ENCODE data around the gene LTBP1.

GRCh38 chr2:33230842-33231241, 284.1 kb downstream of the LTBP1 start:
- TF ChIP-seq, protein P1, sequence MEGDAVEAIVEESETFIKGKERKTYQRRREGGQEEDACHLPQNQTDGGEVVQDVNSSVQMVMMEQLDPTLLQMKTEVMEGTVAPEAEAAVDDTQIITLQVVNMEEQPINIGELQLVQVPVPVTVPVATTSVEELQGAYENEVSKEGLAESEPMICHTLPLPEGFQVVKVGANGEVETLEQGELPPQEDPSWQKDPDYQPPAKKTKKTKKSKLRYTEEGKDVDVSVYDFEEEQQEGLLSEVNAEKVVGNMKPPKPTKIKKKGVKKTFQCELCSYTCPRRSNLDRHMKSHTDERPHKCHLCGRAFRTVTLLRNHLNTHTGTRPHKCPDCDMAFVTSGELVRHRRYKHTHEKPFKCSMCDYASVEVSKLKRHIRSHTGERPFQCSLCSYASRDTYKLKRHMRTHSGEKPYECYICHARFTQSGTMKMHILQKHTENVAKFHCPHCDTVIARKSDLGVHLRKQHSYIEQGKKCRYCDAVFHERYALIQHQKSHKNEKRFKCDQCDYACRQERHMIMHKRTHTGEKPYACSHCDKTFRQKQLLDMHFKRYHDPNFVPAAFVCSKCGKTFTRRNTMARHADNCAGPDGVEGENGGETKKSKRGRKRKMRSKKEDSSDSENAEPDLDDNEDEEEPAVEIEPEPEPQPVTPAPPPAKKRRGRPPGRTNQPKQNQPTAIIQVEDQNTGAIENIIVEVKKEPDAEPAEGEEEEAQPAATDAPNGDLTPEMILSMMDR (IDR thresholded peaks at IDR 0.05), result no peak
- TF ChIP-seq POLR2A (IDR thresholded peaks at IDR 0.05), result no peak

All from ovary (tissue), 3 donors.